Astrocyte of the spinal cord (primary cell): Measurements from ENCODE around the gene LARP6.

Experiments
- DNase-seq: peaks from one replicate; pipeline ENCODE4 v3.0.0; 2011; ENCODE audit warnings: low read depth, low spot score
- H3K4me3 ChIP-seq: 2 replicates; pipeline ENCODE4 v1.5.1; 2011; ENCODE audit warnings: low read depth, mild to moderate bottlenecking, low read length, moderate library complexity
- in situ Hi-C: cut with HindIII; loops from 2 replicates; pipeline ENCODE4 v1.10.0; 2017; ENCODE audit warnings: low sequenced_read_pairs
- TF ChIP-seq, protein P1 (sequence below): IDR thresholded peaks from 2 replicates; pipeline ENCODE4 v1.5.1; 2012; ENCODE audit warnings: low read depth, mild to moderate bottlenecking, low read length, inconsistent platforms

LARP6 gene

GRCh38 chr15:70853973-70854665, at the start of gene LARP6:
LARP6 (minus strand) TSS chr15:70854157; CDS start chr15:70854088, 69 bp downstream.
- TF ChIP-seq, protein P1, sequence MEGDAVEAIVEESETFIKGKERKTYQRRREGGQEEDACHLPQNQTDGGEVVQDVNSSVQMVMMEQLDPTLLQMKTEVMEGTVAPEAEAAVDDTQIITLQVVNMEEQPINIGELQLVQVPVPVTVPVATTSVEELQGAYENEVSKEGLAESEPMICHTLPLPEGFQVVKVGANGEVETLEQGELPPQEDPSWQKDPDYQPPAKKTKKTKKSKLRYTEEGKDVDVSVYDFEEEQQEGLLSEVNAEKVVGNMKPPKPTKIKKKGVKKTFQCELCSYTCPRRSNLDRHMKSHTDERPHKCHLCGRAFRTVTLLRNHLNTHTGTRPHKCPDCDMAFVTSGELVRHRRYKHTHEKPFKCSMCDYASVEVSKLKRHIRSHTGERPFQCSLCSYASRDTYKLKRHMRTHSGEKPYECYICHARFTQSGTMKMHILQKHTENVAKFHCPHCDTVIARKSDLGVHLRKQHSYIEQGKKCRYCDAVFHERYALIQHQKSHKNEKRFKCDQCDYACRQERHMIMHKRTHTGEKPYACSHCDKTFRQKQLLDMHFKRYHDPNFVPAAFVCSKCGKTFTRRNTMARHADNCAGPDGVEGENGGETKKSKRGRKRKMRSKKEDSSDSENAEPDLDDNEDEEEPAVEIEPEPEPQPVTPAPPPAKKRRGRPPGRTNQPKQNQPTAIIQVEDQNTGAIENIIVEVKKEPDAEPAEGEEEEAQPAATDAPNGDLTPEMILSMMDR, result no peak
- in situ Hi-C loops, result no loop called here
- DNase-seq, result peak; percentile 76
- peak within 1 kb of the TSS; percentile 67 for H3K4me3 ChIP-seq

DNA sequence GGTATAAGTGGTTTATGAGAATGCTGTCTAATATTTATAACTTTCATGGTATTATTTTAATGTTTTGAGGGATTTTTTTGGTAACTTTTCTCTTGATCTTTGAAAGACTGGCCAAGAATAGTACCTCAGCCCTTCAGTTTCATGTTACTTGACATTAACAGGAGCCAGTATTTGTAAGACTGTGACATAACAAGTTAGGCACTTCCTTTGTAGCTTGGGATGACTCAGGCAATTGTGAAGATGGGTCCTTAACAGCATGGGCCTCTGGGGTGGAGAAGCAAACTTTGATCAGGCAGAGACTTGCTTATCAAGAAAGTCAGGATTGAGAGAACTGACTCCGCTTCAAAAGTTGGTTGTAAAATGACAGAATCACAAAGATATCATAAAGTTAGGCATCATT, 48.1 kb upstream of the LARP6 start:
- TF ChIP-seq, protein P1, result no peak
- peak; percentile 88 for DNase-seq
- in situ Hi-C loops, result no loop called here
- H3K4me3 ChIP-seq, result no peak overlapping the region

DNA sequence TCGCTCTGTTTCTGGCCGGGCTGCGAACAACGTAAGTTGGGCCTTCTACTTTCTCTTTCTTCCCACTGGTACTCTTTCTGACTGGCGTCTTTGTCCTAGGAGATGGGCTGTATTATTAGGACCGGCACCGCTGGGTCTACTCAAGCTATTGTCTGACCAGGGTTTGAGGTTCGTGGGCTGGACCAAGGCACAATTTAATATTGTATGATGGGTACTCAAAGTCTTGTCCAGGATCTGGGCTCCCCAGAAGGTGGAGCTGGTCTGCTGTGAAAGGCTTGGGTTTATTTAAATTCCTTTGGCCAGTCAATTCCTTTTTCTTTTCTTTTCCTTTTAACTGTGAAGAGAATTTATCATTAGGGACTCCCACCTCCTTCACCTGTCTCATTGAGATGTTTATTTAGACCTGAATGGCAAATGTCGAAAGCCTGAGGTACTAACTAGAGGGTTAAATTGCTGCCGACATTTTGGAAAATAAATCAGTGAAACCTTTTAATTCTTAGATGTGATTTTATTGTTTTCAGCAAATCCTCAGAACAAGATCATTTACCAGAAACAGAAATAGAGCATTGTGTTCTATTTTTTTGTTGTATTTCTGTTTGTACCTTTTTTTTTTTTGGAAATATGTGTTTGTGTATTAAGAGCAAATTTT, 39.1 kb upstream of the LARP6 start:
- in situ Hi-C loops, result no loop called here
- H3K4me3 ChIP-seq, result peak overlapping the region; percentile 60
- TF ChIP-seq, protein P1, result peak; percentile 75
- DNase-seq, result peak; percentile 79

DNA sequence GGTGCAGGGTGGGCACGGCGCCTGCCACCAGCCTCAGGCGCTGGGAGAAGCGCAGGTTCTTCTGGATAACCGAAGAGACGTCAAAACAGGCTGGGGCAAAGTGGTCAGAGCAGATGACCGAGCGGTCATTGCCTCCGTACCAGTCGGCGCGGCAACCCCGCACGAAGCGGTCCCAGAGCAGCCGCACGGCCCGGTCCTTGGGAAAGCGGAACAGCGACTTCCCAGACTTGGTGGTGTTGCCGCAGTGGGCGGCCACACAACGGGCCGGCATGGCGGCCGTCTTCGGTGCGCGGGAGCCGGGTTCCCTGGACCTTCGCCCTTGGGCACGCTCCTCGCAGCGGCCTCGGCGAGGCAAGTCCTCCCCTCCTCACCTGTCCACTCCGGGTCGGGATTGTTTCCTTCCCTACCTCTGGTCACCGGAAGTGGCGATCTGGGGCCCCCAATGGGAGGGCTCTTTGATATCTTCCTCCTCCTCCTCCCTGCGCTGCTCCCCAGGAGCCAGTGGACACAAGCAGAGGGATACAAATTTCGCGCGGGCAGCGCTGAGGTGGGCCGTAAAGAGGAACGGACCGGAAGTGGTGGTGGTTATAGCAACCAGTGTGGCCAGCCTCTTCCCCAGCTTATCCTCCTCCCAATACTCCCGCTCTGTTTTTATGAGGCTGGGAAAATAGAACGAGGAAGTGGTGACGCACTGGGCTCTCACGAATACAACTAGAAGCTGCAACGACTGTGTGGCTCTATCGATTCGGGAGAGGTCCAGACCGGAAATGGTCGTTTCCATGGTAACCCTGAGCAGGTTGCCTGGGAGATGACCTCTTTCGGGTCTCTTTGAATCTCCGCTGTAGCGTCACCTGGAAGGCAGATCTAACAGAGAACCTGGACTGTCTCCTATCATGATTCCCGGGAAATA, 38.3 kb upstream of the LARP6 start, which contains the start of the genes LRRC49 and THAP10:
Gene LRRC49 (plus strand): TSS at position 825 of the 910 bp plus-strand sequence. CDS start 69 bp downstream, at position 894.
Gene THAP10 (minus strand): TSS at position 432 of the 910 bp plus-strand sequence. CDS start 161 bp downstream, at position 271.
- peak; percentile 96 for DNase-seq
- TF ChIP-seq, protein P1, result no peak
- peak within 1 kb of the TSS; percentile 60 for H3K4me3 ChIP-seq
- in situ Hi-C loops, result no loop called here

DNA sequence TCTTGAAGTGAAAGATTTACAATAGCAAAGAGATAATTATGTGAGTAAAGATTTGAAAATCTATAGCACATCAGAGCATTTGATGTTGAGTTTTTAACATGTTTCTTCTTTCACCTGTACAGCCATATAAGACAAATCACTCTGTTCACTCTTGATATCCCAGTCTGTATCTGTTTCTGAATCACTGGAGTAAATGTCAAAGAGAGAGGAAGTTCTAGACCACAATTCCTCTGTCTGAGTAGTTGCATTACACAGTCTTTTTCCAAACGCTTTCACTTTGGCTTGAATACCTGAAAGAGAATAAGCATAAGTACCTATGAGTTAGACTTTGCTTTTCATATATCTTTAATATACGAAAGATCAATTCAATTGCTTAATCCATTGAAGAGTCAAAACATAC, 28.4 kb upstream of the LARP6 start:
- in situ Hi-C loops, result no loop called here
- DNase-seq, result no peak
- H3K4me3 ChIP-seq, result no peak overlapping the region
- TF ChIP-seq, protein P1, result no peak

GRCh38 chr15:70880781-70881180, 26.8 kb upstream of the LARP6 start:
- in situ Hi-C loops, result no loop called here
- TF ChIP-seq, protein P1, result no peak
- DNase-seq, result no peak
- no peak overlapping the region for H3K4me3 ChIP-seq
